ENCODE results near the gene SDC3.

- TF ChIP-seq CTCF (IDR thresholded peaks at IDR 0.05) (no peak), POLR2A (IDR thresholded peaks at IDR 0.05) (no peak)
Measured at GRCh38 chr1:30820299-30820698, 88.3 kb downstream of the SDC3 start.
